Measurements from ENCODE around the gene GFI1. TPM values are rescaled to one million over a fixed set of nuclear protein-coding genes. Genes with fewer than 3 reads are reported as not detected.
"Not testable (repeated sequence)": the region's sequence is repeated elsewhere in the genome, so short reads cannot be mapped to it uniquely, and the experiment has no call there.

GFI1 gene
- polyA plus RNA-seq, 5 donors, result 0.48 to 0.67 (median 0.55) TPM

DNA sequence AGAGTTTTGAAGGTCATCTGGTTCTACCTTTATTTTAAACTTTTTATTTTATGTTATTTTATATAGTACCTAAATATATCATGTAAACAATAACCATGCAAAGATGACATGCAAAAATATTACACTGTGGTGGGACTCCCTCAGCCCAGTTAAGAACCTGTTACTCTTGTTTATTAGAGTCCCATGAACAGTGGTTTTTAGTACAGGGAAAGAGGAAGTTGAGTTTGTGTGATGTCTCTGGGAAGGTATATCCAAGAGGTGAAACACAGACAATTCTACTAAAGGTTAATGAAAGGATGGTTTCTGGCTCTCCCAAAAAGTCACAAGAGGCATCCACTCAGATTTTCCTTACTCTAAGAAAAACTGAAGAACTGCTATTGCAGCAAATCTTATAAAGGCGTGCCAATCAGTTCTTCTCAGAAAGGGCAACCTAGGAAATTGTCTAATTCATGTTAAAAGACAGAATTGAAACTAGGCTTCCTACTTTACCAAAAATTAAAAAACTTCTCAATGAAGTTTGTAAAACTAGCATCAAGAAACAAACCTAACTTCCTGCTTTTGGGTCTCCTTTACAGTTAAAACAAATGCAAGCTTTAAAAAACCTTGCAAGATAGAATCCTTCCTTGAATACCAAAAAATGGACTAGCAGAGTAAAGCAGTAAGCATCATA lies 19.9 kb downstream of the GFI1 start:
- no peak for DNase-seq

GRCh38 chr1:92465256-92465647 lies 21.5 kb downstream of the GFI1 start:
- DNase-seq, result no peak

DNA sequence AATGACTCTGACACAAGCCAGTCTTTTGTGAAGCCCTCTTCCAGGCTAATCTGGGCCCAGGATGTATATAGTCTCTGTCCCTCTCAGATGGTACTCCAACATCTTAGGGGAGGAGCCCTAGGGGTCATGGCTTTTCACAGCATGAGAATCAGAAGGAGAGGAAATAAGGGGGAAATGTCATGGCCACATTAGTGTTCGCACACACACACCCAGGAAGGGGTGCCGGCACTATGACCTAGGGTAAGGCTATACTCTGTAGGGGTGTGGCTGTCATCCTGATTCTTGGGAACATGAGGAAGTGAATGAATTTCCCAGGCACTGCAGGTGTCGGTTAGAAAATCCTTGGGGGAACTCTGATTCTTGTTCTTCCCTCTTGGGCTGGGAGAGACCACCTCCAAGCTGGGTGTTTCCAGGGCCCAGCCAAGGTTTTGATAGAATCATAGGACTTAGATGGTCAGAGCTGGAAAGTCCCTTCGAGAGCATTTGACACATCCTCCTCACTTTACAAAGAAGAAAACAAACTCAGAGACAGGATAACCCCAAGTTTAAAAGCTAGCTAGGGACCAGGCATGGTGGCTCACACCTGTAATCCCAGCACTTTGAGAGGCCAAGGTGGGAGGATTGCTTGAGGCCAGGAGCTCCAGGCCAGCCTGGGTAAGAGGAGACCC lies 22.0 kb downstream of the GFI1 start:
- no peak for DNase-seq

DNA sequence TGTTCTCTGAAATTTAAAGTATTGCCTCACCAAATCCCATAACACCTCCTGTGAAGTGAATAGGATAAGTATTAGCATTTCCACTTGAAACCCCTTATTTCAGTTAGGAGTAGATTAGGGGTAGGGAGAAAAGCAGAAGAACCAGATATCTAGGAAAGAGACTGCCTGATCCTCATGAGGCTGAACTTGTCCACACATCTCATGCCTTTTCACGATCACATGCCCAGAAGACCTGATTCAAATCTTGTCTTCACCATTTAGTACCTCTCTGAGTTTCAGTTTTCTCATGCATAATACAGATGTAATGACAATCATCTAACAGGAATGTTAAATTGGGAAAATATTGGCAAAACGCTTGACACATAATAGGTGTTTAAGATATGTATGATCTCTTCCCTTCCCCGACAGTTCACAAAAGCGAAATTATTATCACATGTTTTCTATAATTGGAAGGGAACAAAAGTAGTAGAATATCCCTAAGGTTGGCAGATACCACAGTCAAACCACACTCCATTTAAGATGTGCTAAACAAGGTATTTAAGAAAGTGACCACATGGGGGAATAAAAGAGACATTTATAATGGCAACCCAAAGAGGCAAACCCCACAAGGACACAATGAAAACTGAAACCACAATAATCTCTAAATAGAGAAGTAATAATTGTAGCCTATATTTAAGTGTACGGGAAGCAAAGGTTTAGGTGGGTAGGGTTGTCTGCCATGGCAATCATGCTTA lies 25.2 kb downstream of the GFI1 start:
- no peak for DNase-seq

- DNase-seq, result no peak
Observed at GRCh38 chr1:92459871-92460320, 26.8 kb downstream of the GFI1 start.

DNA sequence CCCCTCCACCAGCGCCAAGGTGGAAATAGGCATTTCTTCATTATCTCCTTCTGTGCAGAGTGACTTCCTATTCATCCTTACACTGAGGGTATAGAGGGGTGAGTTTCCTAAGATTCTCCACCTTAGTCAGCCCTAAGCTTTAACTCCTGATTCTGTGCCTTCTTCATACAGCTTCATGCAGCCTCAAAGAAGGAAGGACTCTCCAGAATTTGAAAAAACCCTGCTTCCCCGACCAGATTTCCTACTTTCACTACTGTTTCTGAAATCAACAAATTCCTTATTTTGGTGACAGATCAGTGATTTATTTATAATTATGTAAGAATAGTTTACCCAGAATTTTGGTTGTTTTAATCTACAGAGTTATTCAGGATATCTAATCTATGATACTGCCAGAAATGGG lies 28.6 kb downstream of the GFI1 start:
- DNase-seq, result no peak

DNA sequence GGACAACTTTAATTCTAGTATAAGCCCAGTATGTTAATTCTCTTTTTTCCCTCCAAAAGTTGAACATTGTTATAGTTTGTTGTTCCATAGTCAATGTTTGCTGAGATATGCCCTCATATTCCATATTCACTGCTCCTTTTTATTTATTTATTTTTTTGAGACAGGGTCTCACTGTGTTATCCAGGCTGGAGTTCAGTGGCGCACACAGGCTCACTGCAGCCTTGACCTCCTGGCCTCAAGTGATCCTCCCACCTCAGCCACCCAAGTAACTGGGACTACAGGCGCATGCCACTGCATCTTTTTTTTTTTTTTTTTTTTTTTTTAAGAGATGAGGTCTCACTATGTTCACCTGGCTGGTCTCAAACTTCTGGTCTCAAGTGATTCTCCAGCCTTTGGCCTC lies 38.7 kb downstream of the GFI1 start:
- DNase-seq, result no peak

DNA sequence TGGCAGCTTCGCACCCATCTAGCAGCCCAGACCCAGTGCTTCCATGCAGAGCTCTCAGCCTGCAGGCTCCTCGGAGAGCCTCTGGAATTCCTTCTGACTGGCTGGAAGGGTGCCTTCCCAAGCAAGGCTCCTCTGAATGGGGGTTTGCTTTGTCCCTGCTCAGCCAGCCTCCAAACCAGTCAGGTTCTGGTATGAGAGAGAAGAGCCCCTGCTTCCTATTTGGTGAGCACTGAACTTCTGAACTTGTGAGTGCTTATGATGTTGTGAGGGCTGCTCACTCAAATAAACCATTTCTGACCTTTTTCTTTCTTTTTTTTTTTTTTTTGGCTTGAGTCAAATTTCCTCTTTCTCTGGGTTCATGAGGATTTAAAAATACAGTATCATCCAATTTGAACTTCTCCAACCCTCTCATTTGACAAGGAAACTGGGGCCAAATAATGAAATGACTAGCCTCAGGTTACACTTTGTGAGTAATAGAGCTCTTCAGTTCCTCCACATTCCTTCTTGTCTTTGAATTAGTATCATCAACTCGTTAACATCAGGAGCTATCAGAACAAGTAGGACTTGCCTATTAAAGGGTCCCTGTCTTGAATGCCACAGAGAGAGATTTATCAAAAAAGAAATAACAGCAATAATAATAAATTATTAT lies 39.6 kb downstream of the GFI1 start:
- DNase-seq, result no peak

DNA sequence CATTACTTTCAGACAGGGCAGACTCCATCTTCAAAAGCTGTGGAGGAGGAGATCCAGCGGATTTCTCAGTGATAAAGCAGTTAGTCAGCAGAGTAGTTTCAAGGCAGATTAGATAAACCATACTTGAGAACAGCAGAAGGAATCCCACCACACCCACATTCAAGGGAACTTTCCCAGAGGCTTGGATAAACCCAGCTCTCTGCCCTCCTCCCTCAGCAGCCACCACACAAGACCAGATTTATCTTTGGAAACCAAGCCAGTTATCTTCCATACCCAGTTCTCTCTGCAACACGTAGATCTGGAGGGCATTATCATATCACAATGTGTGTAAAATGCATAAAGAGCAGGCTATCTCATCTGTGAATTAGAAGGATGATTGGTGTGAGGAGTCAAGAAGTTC lies 40.2 kb downstream of the GFI1 start:
- DNase-seq, result no peak

DNA sequence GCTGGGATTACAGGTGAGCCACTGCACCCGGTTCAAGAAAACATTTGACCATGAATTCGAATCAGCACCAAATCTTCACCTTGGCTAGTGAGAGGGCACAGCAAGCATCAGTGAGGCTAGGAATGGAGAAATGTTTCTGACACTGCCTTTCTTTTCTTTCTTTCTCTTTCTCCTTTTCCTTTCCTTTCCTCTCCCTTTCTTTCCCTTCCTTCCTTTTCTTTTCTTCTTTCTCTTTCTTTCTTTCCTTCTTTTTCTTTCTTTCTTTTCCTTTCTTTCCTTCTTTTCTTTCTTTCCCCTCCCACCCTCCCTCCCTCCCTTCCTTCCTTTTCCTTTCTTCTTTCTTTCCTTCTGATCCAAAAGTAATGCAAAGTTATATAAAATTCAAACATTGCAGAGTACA lies 40.9 kb downstream of the GFI1 start:
- DNase-seq, result no peak

GRCh38 chr1:92444351-92444750 lies 42.4 kb downstream of the GFI1 start:
- no peak for DNase-seq

DNA sequence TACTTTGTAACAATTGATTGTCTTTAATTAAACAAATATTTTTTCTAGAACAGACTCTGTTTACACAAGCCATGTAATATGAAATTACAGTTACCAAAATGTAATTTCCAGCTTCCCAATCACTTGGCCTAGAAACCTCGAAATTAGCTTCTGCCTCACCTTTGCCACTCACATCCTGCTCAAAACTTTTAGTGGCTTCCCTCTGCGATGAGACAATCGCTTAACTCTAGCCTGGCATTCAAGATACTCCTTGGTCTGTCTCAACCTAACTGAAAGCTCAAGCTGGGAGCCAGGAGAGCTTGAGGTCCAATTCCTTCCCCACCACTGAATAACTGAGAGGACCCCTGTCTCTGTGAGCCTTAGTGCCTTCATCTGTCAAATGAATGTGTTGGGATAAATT lies 42.8 kb downstream of the GFI1 start:
- DNase-seq, result no peak

DNA sequence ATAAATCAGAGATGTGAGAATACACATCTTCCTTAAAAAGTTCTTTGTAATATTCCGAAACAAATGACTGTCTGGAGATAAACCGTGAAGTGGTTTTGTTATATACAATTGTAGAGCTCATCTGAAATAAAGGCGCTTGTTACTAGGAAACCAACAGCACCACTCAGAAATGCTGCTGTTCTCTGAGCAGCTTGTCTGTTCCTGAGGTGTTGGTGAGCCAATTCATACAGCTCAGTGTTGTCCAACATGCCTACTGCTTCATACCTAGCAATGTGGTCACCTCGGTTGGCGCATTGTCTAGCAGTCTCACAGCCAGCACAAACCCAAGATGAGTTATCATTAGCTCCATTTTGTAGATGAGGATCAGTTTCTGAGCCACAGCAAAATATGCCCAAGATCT lies 44.4 kb downstream of the GFI1 start:
- DNase-seq, result no peak

DNA sequence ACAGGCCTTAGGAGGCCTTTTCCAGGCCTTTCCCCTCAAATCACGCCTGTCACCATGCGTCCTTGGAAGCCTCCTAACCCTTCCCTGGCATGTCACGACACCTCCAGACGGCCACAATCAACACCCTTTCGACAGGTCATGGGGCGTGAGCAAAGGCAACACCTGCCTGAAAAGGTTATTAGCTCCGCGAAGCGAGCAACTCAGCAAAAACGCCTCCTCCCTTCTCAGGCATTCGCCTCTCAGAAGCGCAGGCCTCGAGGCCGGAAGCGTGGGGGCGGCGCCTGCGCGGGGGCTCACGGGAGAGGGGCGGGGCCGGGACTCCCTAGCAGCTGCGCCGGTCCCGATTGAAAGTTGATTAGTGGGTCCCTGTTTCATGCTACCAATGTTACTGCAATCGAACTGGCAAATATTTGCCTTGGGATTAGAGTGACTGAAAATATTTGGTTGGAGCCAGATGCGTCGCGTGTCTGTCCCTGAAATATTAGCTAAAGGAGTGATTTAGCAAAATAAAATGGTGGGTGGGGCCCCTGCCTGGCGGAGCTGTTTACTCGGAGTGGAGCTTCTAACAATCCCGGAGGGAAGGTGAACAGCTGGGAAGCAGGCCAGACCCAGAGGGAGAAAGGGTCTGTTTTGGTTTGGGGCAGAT lies 44.9 kb downstream of the GFI1 start:
- no peak for DNase-seq

GRCh38 chr1:92441316-92441696 lies 45.4 kb downstream of the GFI1 start:
- no peak for DNase-seq

DNA sequence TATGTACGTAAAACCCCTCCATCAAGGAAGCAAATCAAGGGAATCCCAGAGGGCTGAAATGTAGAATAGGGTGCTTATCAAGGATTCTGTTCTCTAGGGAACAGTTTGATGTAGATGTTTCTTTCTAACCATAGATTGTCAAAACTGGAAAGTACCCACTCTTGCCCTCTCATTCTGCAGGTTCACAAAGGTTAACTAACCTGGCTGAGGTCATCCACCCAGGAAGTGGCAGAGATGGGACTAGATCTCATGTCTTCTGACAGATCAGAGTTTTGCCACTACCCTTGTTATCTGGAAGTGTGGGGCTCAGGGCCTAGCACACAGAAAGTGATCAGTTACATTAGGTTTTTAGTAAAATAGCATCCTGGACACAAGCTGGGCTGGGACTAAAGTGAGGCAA lies 47.4 kb downstream of the GFI1 start:
- no peak for DNase-seq

DNA sequence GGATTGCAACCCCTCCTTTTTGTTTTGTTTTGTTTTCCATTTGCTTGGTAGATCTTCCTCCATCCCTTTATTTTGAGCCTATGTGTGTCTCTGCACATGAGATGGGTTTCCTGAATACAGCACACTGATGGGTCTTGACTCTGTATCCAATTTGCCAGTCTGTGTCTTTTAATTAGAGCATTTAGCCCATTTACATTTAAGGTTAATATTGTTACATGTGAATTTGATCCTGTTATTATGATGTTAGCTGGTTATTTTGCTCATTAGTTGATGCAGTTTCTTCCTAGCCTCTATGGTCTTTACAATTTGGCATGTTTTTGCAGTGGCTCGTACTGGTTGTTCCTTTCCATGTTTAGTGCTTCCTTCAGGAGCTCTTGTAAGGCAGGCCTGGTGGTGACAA lies 52.2 kb downstream of the GFI1 start:
- not testable (repeated sequence) for DNase-seq

- no peak for DNase-seq
Observed at GRCh38 chr1:92430030-92430429, 56.7 kb downstream of the GFI1 start.

- no peak for DNase-seq
Observed at GRCh38 chr1:92425617-92426016, 61.1 kb downstream of the GFI1 start.
